Keratinocyte (primary cell): Measurements from ENCODE around the gene IPO11. TPM values are rescaled to one million over a fixed set of nuclear protein-coding genes. Genes with fewer than 3 reads are reported as not detected.

Experiments used
- DNase-seq: peaks from one replicate; pipeline ENCODE4 v3.0.0-alpha.2; 2011; ENCODE audit warnings: low read depth, missing footprints, low spot score
- FAIRE-seq: peaks from 2 replicates; lab custom pipeline; 2011; peaks lifted over from hg19 to GRCh38; lab: Jason Lieb, UNC
- H2AFZ ChIP-seq: 2 replicates; pipeline ENCODE4 v1.6.0; 2012; ENCODE audit warnings: low read length, control low read depth, inconsistent platforms; ENCODE audit not compliant: control insufficient read depth
- H3K27ac ChIP-seq: 2 replicates; pipeline ENCODE4 v1.5.1; 2011; ENCODE audit warnings: low read length; ENCODE audit not compliant: control insufficient read depth, insufficient read depth
- H3K27me3 ChIP-seq: 3 replicates; pipeline ENCODE4 v1.6.0; 2011; ENCODE audit warnings: low read length; ENCODE audit not compliant: control insufficient read depth, insufficient read depth; ENCODE audit errors: extremely low read depth
- H3K36me3 ChIP-seq, 2 experiments: 2 replicates in 1 of 2; 3 replicates in 1 of 2; pipeline ENCODE4 v1.5.1; 2011; ENCODE audit warnings: low read length in 2 of 2, mild to moderate bottlenecking in 1 of 2; ENCODE audit not compliant: control insufficient read depth in 2 of 2, insufficient read depth in 2 of 2; ENCODE audit errors: extremely low read depth in 1 of 2
- H3K4me1 ChIP-seq: 3 replicates; pipeline ENCODE4 v1.5.1; 2011; ENCODE audit warnings: low read length; ENCODE audit not compliant: control insufficient read depth, insufficient read depth; ENCODE audit errors: extremely low read depth
- H3K4me2 ChIP-seq: 3 replicates; pipeline ENCODE4 v1.6.0; 2011; ENCODE audit warnings: low read depth, low read length; ENCODE audit not compliant: control insufficient read depth, insufficient read depth; ENCODE audit errors: extremely low read depth
- H3K4me3 ChIP-seq, 3 experiments: fragments of 200-600 bp in 1 of 3; sonication (generic) in 1 of 3; 2 replicates in 2 of 3; 3 replicates in 1 of 3; pipeline ENCODE4 v1.5.1; 2011 to 2016; ENCODE audit warnings: low read length in 3 of 3, mild to moderate bottlenecking in 3 of 3, control low read depth in 2 of 3, inconsistent platforms in 1 of 3, low read depth in 1 of 3, mixed read lengths in 1 of 3, mixed run types in 1 of 3, moderate library complexity in 1 of 3; ENCODE audit not compliant: control insufficient read depth in 2 of 3, insufficient read depth in 2 of 3; ENCODE audit errors: extremely low read depth in 1 of 3
- H3K79me2 ChIP-seq: 2 replicates; pipeline ENCODE4 v1.6.0; 2012; ENCODE audit warnings: low read length; ENCODE audit not compliant: control insufficient read depth, insufficient read depth
- H3K9ac ChIP-seq: 3 replicates; pipeline ENCODE4 v1.6.0; 2011; ENCODE audit warnings: low read length; ENCODE audit not compliant: control insufficient read depth, insufficient read depth; ENCODE audit errors: extremely low read depth
- H3K9me1 ChIP-seq: 3 replicates; pipeline ENCODE4 v1.6.0; 2011; ENCODE audit warnings: low read length; ENCODE audit not compliant: control insufficient read depth, insufficient read depth; ENCODE audit errors: extremely low read depth
- H3K9me3 ChIP-seq: 2 replicates; pipeline ENCODE4 v1.5.1; 2012; ENCODE audit warnings: low read depth, low read length; ENCODE audit not compliant: control insufficient read depth
- H4K20me1 ChIP-seq: 3 replicates; pipeline ENCODE4 v1.6.0; 2011; ENCODE audit warnings: low read length; ENCODE audit not compliant: control insufficient read depth, insufficient read depth; ENCODE audit errors: extremely low read depth
- CTCF ChIP-seq, 3 experiments: IDR thresholded peaks in 1 of 3; conservative IDR thresholded peaks in 1 of 3; optimal IDR thresholded peaks in 1 of 3; 2 replicates in 2 of 3; 3 replicates in 1 of 3; pipeline versions ENCODE3 to v1.5.1; 2011; ENCODE audit warnings: low read length in 3 of 3, mild to moderate bottlenecking in 3 of 3, moderate library complexity in 2 of 3, control low read depth in 1 of 3, inconsistent platforms in 1 of 3; ENCODE audit not compliant: insufficient read depth in 2 of 3; ENCODE audit errors: extremely low read depth in 1 of 3
- EZH2 ChIP-seq: IDR thresholded peaks from one replicate; pipeline ENCODE4 v1.6.1; 2012; ENCODE audit warnings: inconsistent platforms, mild to moderate bottlenecking, low read length, moderate library complexity
- dilution Hi-C: fragments of 300-500 bp; cut with MboI; formaldehyde crosslinking; loops from one replicate; pipeline ENCODE4 v1.7.0; 2020; ENCODE audit warnings: low sequenced_read_pairs; ENCODE audit not compliant: extremely low pct_ligation_motif_present
- polyA plus RNA-seq, 5 experiments: library from polyadenylated mRNA; depleted of rRNA in 3 of 5; stranded (reverse) in 3 of 5; stranded (forward) in 1 of 5; unstranded in 1 of 5; fragments of >200 nt; gene quantifications; 1 replicate in 1 of 5; 2 replicates in 3 of 5; 3 replicates in 1 of 5; pipeline versions ENCODE4 v1.2.1 to v1.2.3, GENCODE V29; 2011 to 2012; ENCODE audit warnings: missing spikeins in 2 of 5, low read depth in 1 of 5, low replicate concordance in 1 of 5

The IPO11 gene
- polyA plus RNA-seq, 1 donor (not counting 4 experiments of a cell fraction or from before 2014, with no cell fraction given), result 34.7 TPM

GRCh38 chr5:62560786-62561185 lies 148.2 kb downstream of the IPO11 start:
- no peaks in the 10 kb centered on the region for H3K36me3 ChIP-seq
- no peaks in the 10 kb centered on the region for H3K27me3 ChIP-seq
- no peak for DNase-seq
- H3K79me2 ChIP-seq, result no peaks in the 10 kb centered on the region
- H3K9ac ChIP-seq, result no peak overlapping the region
- H3K9me3 ChIP-seq, result no peaks in the 10 kb centered on the region
- no peak for TF ChIP-seq EZH2
- TF ChIP-seq CTCF (optimal IDR thresholded peaks at IDR 0.05 in 1 of 3, IDR thresholded peaks at IDR 0.05 in 1 of 3, conservative IDR thresholded peaks at IDR 0.05 in 1 of 3; ENCODE audit: extremely low read depth in 1 of 3, insufficient read depth in 2 of 3, low read length in 3 of 3), result no peak
- H3K27ac ChIP-seq, result no peak overlapping the region
- no peak overlapping the region for H2AFZ ChIP-seq
- dilution Hi-C loops, result no loop called here
- no peaks in the 10 kb centered on the region for H4K20me1 ChIP-seq
- H3K4me1 ChIP-seq, result no peaks in the 10 kb centered on the region
- H3K9me1 ChIP-seq, result no peaks in the 10 kb centered on the region
- no peak overlapping the region for H3K4me2 ChIP-seq
- FAIRE-seq, result no peak
- H3K4me3 ChIP-seq, result no peak overlapping the region

- DNase-seq, result no peak
- Histone ChIP-seq H3K27ac (no peak overlapping the region), H3K9me3 (no peaks in the 10 kb centered on the region), H4K20me1 (no peaks in the 10 kb centered on the region), H3K36me3 (no peaks in the 10 kb centered on the region), H3K9ac (no peak overlapping the region), H3K79me2 (no peaks in the 10 kb centered on the region), H2AFZ (no peak overlapping the region), H3K4me2 (no peak overlapping the region), H3K27me3 (no peaks in the 10 kb centered on the region), H3K9me1 (no peaks in the 10 kb centered on the region), H3K4me1 (no peaks in the 10 kb centered on the region), H3K4me3 (no peak overlapping the region)
- dilution Hi-C loops, result no loop called here
- no peak for FAIRE-seq
- TF ChIP-seq CTCF (optimal IDR thresholded peaks at IDR 0.05 in 1 of 3, IDR thresholded peaks at IDR 0.05 in 1 of 3, conservative IDR thresholded peaks at IDR 0.05 in 1 of 3; ENCODE audit: extremely low read depth in 1 of 3, insufficient read depth in 2 of 3, low read length in 3 of 3) (no peak), EZH2 (no peak)
Observed at GRCh38 chr5:62561896-62562295, 149.3 kb downstream of the IPO11 start.
